Ascending aorta (tissue), 1 donor: ENCODE measurements around the gene PALB2. TPM values are rescaled to one million over a fixed set of nuclear protein-coding genes. Genes with fewer than 3 reads are reported as not detected.

Experiments
- total RNA-seq: library from RNA; depleted of rRNA; stranded (reverse); fragments of >200 nt; gene quantifications from one replicate; pipeline ENCODE4 v1.1.0, GENCODE V29; 2016

PALB2 gene
- total RNA-seq, 1 donor from 2014 or later: 2.1 TPM

Other genes starting within 250 kb of the PALB2 start
- gene COG7, start 188.1 kb downstream of the PALB2 start, total RNA-seq: 25.9 TPM
- gene GGA2, start 130.8 kb downstream of the PALB2 start, total RNA-seq: 10.7 TPM
- gene EARS2, start 84.0 kb downstream of the PALB2 start, total RNA-seq: 16.8 TPM
- gene UBFD1, start 83.6 kb downstream of the PALB2 start, total RNA-seq: 51.8 TPM
- 71.4 TPM for gene NDUFAB1, start 45.0 kb downstream of the PALB2 start, total RNA-seq
- 16.7 TPM for gene DCTN5, start 156 bp upstream of the PALB2 start, total RNA-seq
- 35.2 TPM for gene PLK1, start 37.6 kb upstream of the PALB2 start, total RNA-seq
- not detected for gene ERN2, start 71.9 kb upstream of the PALB2 start, total RNA-seq
- not detected for gene CHP2, start 113.7 kb upstream of the PALB2 start, total RNA-seq
- 1.2 TPM for gene PRKCB, start 194.7 kb upstream of the PALB2 start, total RNA-seq